Activated T-cell treated with anti-CD3 and anti-CD28 coated beads, Interleukin-2, amount 50 U/mL, for 72 hours (primary cell): ENCODE measurements around the gene RFT1. TPM values are rescaled to one million over a fixed set of nuclear protein-coding genes. Genes with fewer than 3 reads are reported as not detected.

Experiments used
- ATAC-seq, 2 donors: fragments of 150-1000 bp; cut with Tn5 transposase; replicated peaks in 1 of 2; 2 replicates each; pipeline ENCODE4 v1.10.0; 2021; ENCODE audit warnings: moderate library complexity in 2 of 2, mild to moderate bottlenecking in 1 of 2
- DNase-seq, 2 donors: peaks; one replicate each; pipeline ENCODE4 v3.0.0; 2021 to 2022; ENCODE audit warnings: mixed read lengths in 1 of 2
- H3K27ac Mint-ChIP-seq: one replicate; pipeline ENCODE4 v1.8.0; 2022; ENCODE audit warnings: mild to moderate bottlenecking, moderate library complexity, mixed read lengths
- H3K27me3 Mint-ChIP-seq: one replicate; pipeline ENCODE4 v1.8.0; 2022; ENCODE audit warnings: low read depth, mixed read lengths
- H3K36me3 Mint-ChIP-seq, 2 donors: one replicate each; pipeline ENCODE4 v1.8.0; 2022; ENCODE audit warnings: mixed read lengths in 2 of 2, mild to moderate bottlenecking in 1 of 2; ENCODE audit not compliant: insufficient read depth in 2 of 2
- H3K4me1 Mint-ChIP-seq: one replicate; pipeline ENCODE4 v1.8.0; 2022; ENCODE audit warnings: low read depth, mixed read lengths
- H3K4me3 Mint-ChIP-seq, 2 donors: one replicate each; pipeline ENCODE4 v1.8.0; 2022; ENCODE audit warnings: mild to moderate bottlenecking in 2 of 2, mixed read lengths in 2 of 2, moderate library complexity in 2 of 2
- H3K9me3 Mint-ChIP-seq, 2 donors: one replicate each; pipeline ENCODE4 v1.8.0; 2022; ENCODE audit warnings: mixed read lengths in 2 of 2
- total RNA-seq, 2 donors: library from RNA; stranded (reverse); gene quantifications; one replicate each; pipeline ENCODE4 v1.2.3, GENCODE V29; 2022

Gene RFT1
- total RNA-seq, 2 donors from 2014 or later: 26.6 to 29.9 TPM

- H3K27me3 Mint-ChIP-seq: no peaks in the 10 kb centered on the region
- H3K4me1 Mint-ChIP-seq: peaks cover 13% of the 10 kb centered on the region
- H3K36me3 Mint-ChIP-seq: no peaks in the 10 kb centered on the region
- DNase-seq: no peak
- ATAC-seq: peak in 1 of 2 donors; percentile 20
- H3K9me3 Mint-ChIP-seq: no peaks in the 10 kb centered on the region
- H3K27ac Mint-ChIP-seq: no peak overlapping the region
- no peak overlapping the region for H3K4me3 Mint-ChIP-seq
Observed at GRCh38 chr3:53139906-53140846, 9.9 kb upstream of the RFT1 start.

DNA sequence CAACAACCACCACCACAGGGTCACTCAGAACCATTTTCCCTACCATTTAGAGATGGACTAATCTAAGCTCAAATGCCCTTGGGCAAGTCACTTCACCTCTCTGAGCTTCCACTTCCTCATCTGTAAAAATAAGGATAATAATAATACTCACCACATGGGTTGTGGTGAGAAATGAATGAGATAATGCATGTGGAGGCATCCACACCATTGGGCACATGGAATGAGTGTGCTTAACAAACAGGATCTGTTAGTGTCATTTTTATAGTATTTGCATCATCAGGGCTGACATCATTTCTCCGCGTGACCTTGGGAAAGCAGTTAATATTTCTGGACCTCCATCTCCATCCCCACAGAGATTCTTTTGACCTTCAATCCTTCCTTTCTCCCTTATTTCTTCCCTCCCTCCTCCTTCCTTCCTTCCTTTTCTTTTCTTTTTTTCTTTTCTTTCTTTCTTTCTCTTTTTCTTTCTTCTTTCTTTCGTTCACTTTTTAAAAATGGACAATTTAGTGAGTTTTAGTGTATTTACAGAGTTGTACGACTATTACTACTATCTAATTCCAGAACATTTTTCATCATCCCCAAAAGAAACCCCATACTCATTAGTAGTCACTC, 7.7 kb upstream of the RFT1 start:
- Mint-ChIP-seq H3K27me3 (no peaks in the 10 kb centered on the region), H3K36me3 (no peaks in the 10 kb centered on the region), H3K27ac (peak overlapping the region; percentile 58), H3K9me3 (no peaks in the 10 kb centered on the region), H3K4me3 (no peak overlapping the region), H3K4me1 (peaks cover 13% of the 10 kb centered on the region)
- no peak for DNase-seq
- no peak for ATAC-seq

GRCh38 chr3:53137221-53137620, 7.0 kb upstream of the RFT1 start:
- ATAC-seq (no peak), DNase-seq (no peak)
- H3K27ac Mint-ChIP-seq: no peak overlapping the region
- H3K9me3 Mint-ChIP-seq: no peaks in the 10 kb centered on the region
- H3K4me1 Mint-ChIP-seq: peaks cover 13% of the 10 kb centered on the region
- no peaks in the 10 kb centered on the region for H3K36me3 Mint-ChIP-seq
- H3K4me3 Mint-ChIP-seq: no peak overlapping the region
- H3K27me3 Mint-ChIP-seq: no peaks in the 10 kb centered on the region

DNA sequence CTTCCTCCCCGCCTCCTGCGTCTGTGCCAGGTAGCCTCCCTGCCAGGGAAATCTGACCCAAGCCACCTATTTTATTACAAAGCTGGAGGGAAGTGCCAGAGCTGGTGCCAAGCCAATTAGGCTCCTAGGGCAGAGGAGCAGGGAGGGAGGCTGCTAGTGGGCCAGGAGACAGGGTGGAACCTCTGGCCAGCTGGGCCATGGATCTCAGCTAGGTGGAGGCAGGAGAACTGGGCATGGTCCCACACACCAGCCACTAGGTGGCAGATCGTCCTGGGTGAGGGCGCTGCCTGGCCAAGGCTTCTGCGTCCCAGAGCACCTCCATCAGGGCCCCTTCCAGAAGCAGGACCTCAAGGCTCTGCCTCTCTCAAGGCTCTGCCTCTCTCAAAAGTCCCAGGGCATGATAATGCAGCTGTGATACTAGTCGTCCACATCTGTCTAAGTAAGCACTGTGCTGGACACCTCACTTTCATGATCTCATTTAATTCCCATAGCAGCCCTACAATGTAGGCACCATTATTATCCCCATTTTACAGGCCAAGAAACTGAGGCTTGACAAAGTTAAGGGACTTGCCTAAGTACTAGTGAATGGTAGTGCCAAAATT, 4.5 kb upstream of the RFT1 start:
- Mint-ChIP-seq H3K27me3 (no peaks in the 10 kb centered on the region), H3K9me3 (no peaks in the 10 kb centered on the region)

GRCh38 chr3:53132347-53132746, 2.1 kb upstream of the RFT1 start:
- no peaks in the 10 kb centered on the region for H3K9me3 Mint-ChIP-seq
- peak overlapping the region in 1 of 2 donors; percentile 7 for H3K4me3 Mint-ChIP-seq
- H3K27ac Mint-ChIP-seq: peak overlapping the region; percentile 99

More for the DNA sequence above, 4.5 kb upstream of the RFT1 start:
- peak; percentile 71 to 72 for DNase-seq
- no peak overlapping the region for H3K4me3 Mint-ChIP-seq
- peaks cover 8% of the 10 kb centered on the region for H3K4me1 Mint-ChIP-seq
- no peak overlapping the region for H3K27ac Mint-ChIP-seq
- peak; percentile 48 to 53 for ATAC-seq
- no peaks in the 10 kb centered on the region for H3K36me3 Mint-ChIP-seq

GRCh38 chr3:53131096-53131495, 861 bp upstream of the RFT1 start:
- ATAC-seq: no peak
- DNase-seq: no peak
- Mint-ChIP-seq H3K27me3 (no peaks in the 10 kb centered on the region), H3K27ac (peak overlapping the region; percentile 99), H3K9me3 (no peaks in the 10 kb centered on the region), H3K36me3 (no peaks in the 10 kb centered on the region), H3K4me1 (peaks cover 18% of the 10 kb centered on the region), H3K4me3 (peak overlapping the region; percentile 90 to 97)

More at GRCh38 chr3:53132347-53132746, 2.1 kb upstream of the RFT1 start:
- DNase-seq (no peak), ATAC-seq (no peak)
- Mint-ChIP-seq H3K36me3 (no peaks in the 10 kb centered on the region), H3K27me3 (no peaks in the 10 kb centered on the region), H3K4me1 (peaks cover 18% of the 10 kb centered on the region)

DNA sequence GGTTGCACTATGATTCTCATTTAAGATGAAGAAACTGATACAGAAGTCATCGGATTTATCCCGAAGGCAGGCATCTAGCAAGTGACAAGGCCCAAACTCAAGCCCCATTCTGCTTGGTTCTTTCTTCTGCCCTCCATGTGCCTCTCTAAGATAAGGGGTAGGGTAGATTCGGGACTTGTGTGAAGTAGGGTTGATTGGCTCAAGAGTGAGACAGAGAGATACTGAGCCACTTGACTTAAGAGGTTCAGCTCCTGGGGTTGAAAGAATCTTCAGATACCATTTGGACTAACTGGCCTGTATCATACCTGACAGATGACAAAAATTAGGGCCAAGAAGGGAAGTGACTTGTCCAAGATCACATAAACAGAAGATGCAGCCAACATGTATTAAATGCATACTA, 891 bp downstream of the RFT1 start:
- peak overlapping the region; percentile 83 for H3K27ac Mint-ChIP-seq
- ATAC-seq: no peak
- H3K36me3 Mint-ChIP-seq: peaks cover 1 to 6% of the 10 kb centered on the region in 2 donors
- no peaks in the 10 kb centered on the region for H3K27me3 Mint-ChIP-seq
- H3K4me3 Mint-ChIP-seq: peak overlapping the region; percentile 90 to 97
- H3K4me1 Mint-ChIP-seq: peaks cover 18% of the 10 kb centered on the region
- no peaks in the 10 kb centered on the region for H3K9me3 Mint-ChIP-seq
- DNase-seq: no peak

GRCh38 chr3:53126601-53127000, 3.6 kb downstream of the RFT1 start:
- no peaks in the 10 kb centered on the region for H3K27me3 Mint-ChIP-seq
- H3K9me3 Mint-ChIP-seq: no peaks in the 10 kb centered on the region
- H3K36me3 Mint-ChIP-seq: peaks cover 8 to 18% of the 10 kb centered on the region in 2 donors
- peaks cover 18% of the 10 kb centered on the region for H3K4me1 Mint-ChIP-seq
- ATAC-seq (no peak), DNase-seq (no peak)
- no peak overlapping the region for H3K4me3 Mint-ChIP-seq
- peak overlapping the region; percentile 13 for H3K27ac Mint-ChIP-seq

DNA sequence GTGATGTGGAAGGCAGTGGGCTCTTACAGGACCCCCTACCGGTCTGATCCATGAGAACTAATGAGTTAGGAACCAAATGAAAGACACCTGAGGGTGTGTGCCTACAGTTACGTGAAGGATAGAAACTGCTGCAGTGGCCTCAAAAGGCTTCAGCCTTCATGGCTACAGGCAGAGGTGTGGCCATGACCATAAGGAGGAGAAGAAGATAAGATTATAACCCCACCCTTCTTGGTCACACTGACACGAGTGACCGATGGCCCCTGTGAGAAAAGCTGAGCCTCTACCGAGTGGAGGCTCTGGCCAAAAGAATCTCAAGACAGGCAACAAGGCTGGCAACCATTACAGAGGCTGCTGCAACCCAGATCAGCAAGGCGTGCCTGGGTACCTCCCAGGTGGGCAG, 6.3 kb downstream of the RFT1 start:
- ATAC-seq: no peak
- Mint-ChIP-seq H3K4me3 (no peak overlapping the region), H3K4me1 (peaks cover 9% of the 10 kb centered on the region), H3K36me3 (peaks cover 9 to 23% of the 10 kb centered on the region in 2 donors), H3K9me3 (no peaks in the 10 kb centered on the region), H3K27ac (no peak overlapping the region), H3K27me3 (no peaks in the 10 kb centered on the region)
- no peak for DNase-seq

DNA sequence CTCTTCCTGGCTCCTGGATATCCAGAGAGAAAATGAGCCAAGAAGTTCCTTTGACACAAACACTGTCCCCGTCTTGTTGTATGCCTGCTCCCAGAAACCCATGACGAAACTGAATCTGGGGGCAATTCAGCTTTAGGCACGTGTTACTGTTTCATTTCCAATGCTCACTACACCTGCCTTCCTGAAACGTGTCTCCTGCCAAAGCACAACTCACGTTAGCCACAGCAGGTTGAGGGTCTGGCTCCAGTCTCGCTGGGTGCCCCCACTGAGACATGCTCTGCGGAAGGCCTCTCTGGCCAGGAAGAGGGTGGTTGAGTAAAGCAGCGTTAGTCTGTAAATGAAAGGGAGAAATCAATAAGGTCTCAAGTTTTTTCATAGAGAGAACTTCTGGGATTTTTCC, 6.7 kb downstream of the RFT1 start:
- Mint-ChIP-seq H3K4me1 (peaks cover 5% of the 10 kb centered on the region), H3K4me3 (no peak overlapping the region), H3K27ac (no peak overlapping the region), H3K36me3 (peaks cover 10 to 23% of the 10 kb centered on the region in 2 donors), H3K9me3 (no peaks in the 10 kb centered on the region), H3K27me3 (no peaks in the 10 kb centered on the region)
- ATAC-seq (no peak), DNase-seq (no peak)

- no peaks in the 10 kb centered on the region for H3K9me3 Mint-ChIP-seq
- peaks cover 5% of the 10 kb centered on the region for H3K4me1 Mint-ChIP-seq
- no peak for ATAC-seq
- DNase-seq: no peak
- H3K27me3 Mint-ChIP-seq: no peaks in the 10 kb centered on the region
- peaks cover 13 to 28% of the 10 kb centered on the region in 2 donors for H3K36me3 Mint-ChIP-seq
- no peak overlapping the region for H3K27ac Mint-ChIP-seq
- no peak overlapping the region for H3K4me3 Mint-ChIP-seq
Observed at GRCh38 chr3:53122933-53123305, 7.3 kb downstream of the RFT1 start.

DNA sequence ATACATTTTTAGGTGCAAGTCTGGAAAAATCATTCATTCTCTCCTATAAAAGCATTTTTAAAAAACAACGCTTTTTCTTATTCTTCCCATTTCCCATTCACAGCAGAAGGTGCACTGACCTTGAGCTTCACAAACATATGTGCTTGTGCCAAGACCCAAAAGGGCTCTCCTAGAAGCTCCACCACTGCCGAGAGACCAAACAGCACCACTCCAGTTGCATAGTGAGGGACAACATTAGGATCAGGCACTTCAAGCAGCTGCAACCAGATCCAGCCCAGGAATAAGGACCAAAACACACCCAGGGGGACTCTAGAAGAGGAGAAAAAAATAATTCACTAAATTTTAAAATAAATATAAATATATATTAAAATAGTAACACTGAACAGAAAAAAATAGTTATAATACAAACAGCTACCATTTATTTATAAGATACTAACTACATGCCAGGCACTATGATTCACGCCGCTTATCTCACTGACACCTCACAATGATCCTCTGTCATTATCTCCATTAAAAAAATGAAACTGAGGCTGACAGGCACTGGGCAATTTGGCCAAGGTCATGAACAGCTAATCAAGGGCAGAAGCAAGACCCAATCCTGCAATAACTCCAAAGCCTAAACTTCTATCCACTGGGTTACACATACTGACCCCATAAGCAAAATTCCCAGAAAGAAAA, 7.8 kb downstream of the RFT1 start:
- ATAC-seq: no peak
- no peak overlapping the region for H3K27ac Mint-ChIP-seq
- H3K4me1 Mint-ChIP-seq: peaks cover 5% of the 10 kb centered on the region
- DNase-seq: no peak
- no peaks in the 10 kb centered on the region for H3K27me3 Mint-ChIP-seq
- no peak overlapping the region for H3K4me3 Mint-ChIP-seq
- peaks cover 13 to 29% of the 10 kb centered on the region in 2 donors for H3K36me3 Mint-ChIP-seq
- no peaks in the 10 kb centered on the region for H3K9me3 Mint-ChIP-seq

- no peak overlapping the region for H3K4me3 Mint-ChIP-seq
- DNase-seq (no peak), ATAC-seq (no peak)
- no peak overlapping the region for H3K27ac Mint-ChIP-seq
- H3K27me3 Mint-ChIP-seq: no peaks in the 10 kb centered on the region
- H3K9me3 Mint-ChIP-seq: no peaks in the 10 kb centered on the region
- H3K4me1 Mint-ChIP-seq: peaks cover 5% of the 10 kb centered on the region
- peaks cover 13 to 29% of the 10 kb centered on the region in 2 donors for H3K36me3 Mint-ChIP-seq
Observed at GRCh38 chr3:53120336-53120735, 9.9 kb downstream of the RFT1 start.
